OCI-LY3 (cell line): Measurements from ENCODE around the gene MRPL38.
"Not testable (repeated sequence)": the region's sequence is repeated elsewhere in the genome, so short reads cannot be mapped to it uniquely, and the experiment has no call there.

Experiments
- H2AFZ ChIP-seq: fragments of 200-600, 300-600 bp; shearing (Covaris generic); 2 replicates; pipeline ENCODE4 v1.6.0; 2014; ENCODE audit warnings: antibody characterized with exemption, low read depth, low read length
- H3K27ac ChIP-seq: fragments of 200-600, 300-600 bp; sonication (generic); 2 replicates; pipeline ENCODE4 v1.5.1; 2014; ENCODE audit warnings: mild to moderate bottlenecking, low read length, moderate library complexity, mixed read lengths
- H3K27me3 ChIP-seq: fragments of 200-600, 300-600 bp; sonication (generic); 2 replicates; pipeline ENCODE4 v1.6.1; 2014; ENCODE audit warnings: low read depth, low read length, mixed read lengths
- H3K36me3 ChIP-seq: fragments of 200-600, 300-600 bp; sonication (generic); replicated peaks from 2 replicates; pipeline ENCODE3; 2014; ENCODE audit warnings: low read depth, low read length, mixed read lengths
- H3K4me1 ChIP-seq: fragments of 300-600, 200-600 bp; sonication (generic); 2 replicates; pipeline ENCODE4 v1.6.1; 2014; ENCODE audit warnings: low read length, mixed read lengths
- H3K4me2 ChIP-seq: fragments of 200-600, 300-600 bp; sonication (generic); 2 replicates; pipeline ENCODE4 v1.6.1; 2014; ENCODE audit warnings: low read length, mixed read lengths
- H3K4me3 ChIP-seq: fragments of 300-600, 200-600 bp; sonication (generic); 2 replicates; pipeline ENCODE4 v1.5.1; 2014; ENCODE audit warnings: antibody characterized with exemption, mild to moderate bottlenecking, low read length, moderate library complexity
- H3K79me2 ChIP-seq: fragments of 300-600, 200-600 bp; shearing (Covaris generic); 2 replicates; pipeline ENCODE4 v1.6.1; 2014; ENCODE audit warnings: mild to moderate bottlenecking, low read length, mixed read lengths
- H3K9ac ChIP-seq: fragments of 300-600, 200-600 bp; shearing (Covaris generic); 2 replicates; pipeline ENCODE4 v1.6.0; 2014; ENCODE audit warnings: mild to moderate bottlenecking, low read length, moderate library complexity
- H3K9me3 ChIP-seq: fragments of 200-600, 300-600 bp; shearing (Covaris generic); 2 replicates; pipeline ENCODE4 v1.6.1; 2014; ENCODE audit warnings: low read length, mixed read lengths; ENCODE audit not compliant: insufficient read depth
- H4K20me1 ChIP-seq: fragments of 200-600, 300-600 bp; sonication (generic); 2 replicates; pipeline ENCODE4 v1.6.1; 2016; ENCODE audit warnings: low read length, mixed read lengths; ENCODE audit not compliant: insufficient read depth
- CTCF ChIP-seq: fragments of 200-600, 300-600 bp; sonication (generic); IDR thresholded peaks from 2 replicates; pipeline ENCODE4 v1.5.1; 2014; ENCODE audit warnings: antibody characterized with exemption, low read length, low read depth
- EZH2phosphoT487 ChIP-seq: fragments of 200-600 bp; shearing (Covaris generic); IDR thresholded peaks from 2 replicates; pipeline ENCODE4 v1.6.1; 2018; ENCODE audit warnings: antibody characterized with exemption, mixed run types, low read depth

MRPL38 gene

GRCh38 chr17:75869282-75870141, 35.2 kb downstream of the MRPL38 start:
- H3K79me2 ChIP-seq: no peaks in the 10 kb centered on the region
- no peaks in the 10 kb centered on the region for H3K36me3 ChIP-seq
- H3K4me2 ChIP-seq: no peak overlapping the region
- no peaks in the 10 kb centered on the region for H4K20me1 ChIP-seq
- H3K9me3 ChIP-seq: no peaks in the 10 kb centered on the region
- no peak overlapping the region for H3K27ac ChIP-seq
- no peak for TF ChIP-seq CTCF
- TF ChIP-seq EZH2phosphoT487: no peak
- no peaks in the 10 kb centered on the region for H3K27me3 ChIP-seq
- no peak overlapping the region for H3K4me3 ChIP-seq
- no peak overlapping the region for H2AFZ ChIP-seq
- H3K4me1 ChIP-seq: peaks cover 10% of the 10 kb centered on the region
- no peak overlapping the region for H3K9ac ChIP-seq

GRCh38 chr17:75868730-75869281, 35.9 kb downstream of the MRPL38 start:
- H3K27ac ChIP-seq, H3K9ac ChIP-seq, H3K27me3 ChIP-seq, H3K9me3 ChIP-seq, H4K20me1 ChIP-seq, H3K4me2 ChIP-seq, H3K79me2 ChIP-seq, H3K36me3 ChIP-seq, H2AFZ ChIP-seq, H3K4me3 ChIP-seq: not testable (repeated sequence)
- H3K4me1 ChIP-seq: peaks cover 17% of the 10 kb centered on the region

GRCh38 chr17:75865404-75866188, 39.1 kb downstream of the MRPL38 start:
- not testable (repeated sequence) for H4K20me1 ChIP-seq, H3K9ac ChIP-seq, H3K27ac ChIP-seq, H3K4me3 ChIP-seq, H3K27me3 ChIP-seq, H3K79me2 ChIP-seq, H3K9me3 ChIP-seq, H3K36me3 ChIP-seq, H3K4me2 ChIP-seq, H2AFZ ChIP-seq
- H3K4me1 ChIP-seq: peaks cover 14% of the 10 kb centered on the region

- not testable (repeated sequence) for H3K36me3 ChIP-seq, H3K27ac ChIP-seq, H3K27me3 ChIP-seq, H4K20me1 ChIP-seq, H3K9ac ChIP-seq, H3K9me3 ChIP-seq, H3K79me2 ChIP-seq
- peaks cover 11% of the 10 kb centered on the region for H3K4me1 ChIP-seq
- H3K4me2 ChIP-seq: peak overlapping the region; percentile 72
- peak overlapping the region; percentile 60 for H3K4me3 ChIP-seq
- 0 out of 2 replicates have a peak overlapping the region, but pooled peaks have one; percentile 84 for H2AFZ ChIP-seq
Measured at GRCh38 chr17:75864887-75865286, 39.8 kb downstream of the MRPL38 start.

GRCh38 chr17:75864448-75864871, 40.2 kb downstream of the MRPL38 start:
- TF ChIP-seq EZH2phosphoT487 (no peak), CTCF (no peak)
- Histone ChIP-seq H3K4me3 (peak overlapping the region; percentile 60), H4K20me1 (no peaks in the 10 kb centered on the region), H3K9ac (peak overlapping the region; percentile 28; the same call in 1 of the 2 replicates), H3K27ac (no peak overlapping the region), H2AFZ (peak overlapping the region; percentile 84), H3K4me2 (peak overlapping the region; percentile 72), H3K79me2 (no peaks in the 10 kb centered on the region), H3K4me1 (peaks cover 11% of the 10 kb centered on the region), H3K36me3 (no peaks in the 10 kb centered on the region), H3K9me3 (no peaks in the 10 kb centered on the region), H3K27me3 (no peaks in the 10 kb centered on the region)
